GM23338 (cell line): ENCODE data around the gene PAX5.

Experiments
- CTCF ChIP-seq, 2 experiments: fragments of 200-600 bp in 1 of 2; sonication (generic) in 1 of 2; conservative IDR thresholded peaks; 2 replicates each; pipeline versions ENCODE4 v1.5.1 to v1.6.1; 2016 to 2017; ENCODE audit warnings: antibody characterized with exemption in 2 of 2, low read depth in 2 of 2, mild to moderate bottlenecking in 2 of 2, moderate library complexity in 1 of 2
- EZH2 ChIP-seq: fragments of 200-600 bp; sonication (generic); IDR thresholded peaks from one replicate; pipeline ENCODE4 v1.8.0; 2017; ENCODE audit warnings: antibody characterized with exemption, mild to moderate bottlenecking, low read depth; ENCODE audit not compliant: unreplicated experiment
- EZH2phosphoT487 ChIP-seq: fragments of 200-600 bp; sonication (generic); IDR thresholded peaks from one replicate; pipeline ENCODE4 v1.8.1; 2018; ENCODE audit warnings: antibody characterized with exemption; ENCODE audit not compliant: unreplicated experiment
- JUNB ChIP-seq: IDR thresholded peaks from one replicate; pipeline ENCODE4 v1.6.1; 2016; ENCODE audit warnings: antibody characterized with exemption; ENCODE audit not compliant: unreplicated experiment
- POLR2AphosphoS5 ChIP-seq: IDR thresholded peaks from 2 replicates; pipeline ENCODE4 v1.6.1; 2016; ENCODE audit warnings: antibody characterized with exemption, low read depth
- REST ChIP-seq: IDR thresholded peaks from one replicate; pipeline ENCODE4 v1.6.1; 2018; ENCODE audit warnings: antibody characterized with exemption; ENCODE audit not compliant: unreplicated experiment
- STAT1 ChIP-seq: IDR thresholded peaks from one replicate; pipeline ENCODE4 v1.6.1; 2016; ENCODE audit warnings: antibody characterized with exemption; ENCODE audit not compliant: unreplicated experiment
- ZNF114 ChIP-seq: fragments of 250-450 bp; sonication (Bioruptor Pico); IDR thresholded peaks from 2 replicates; pipeline ENCODE4 v1.5.0; 2020; ENCODE audit warnings: mild to moderate bottlenecking, moderate library complexity
- ZNF462 ChIP-seq: fragments of 250-450 bp; sonication (Bioruptor Pico); IDR thresholded peaks from 2 replicates; pipeline ENCODE4 v1.5.0; 2020; ENCODE audit warnings: mild to moderate bottlenecking, moderate library complexity

GRCh38 chr9:36853233-36853632 is 180.8 kb downstream of the PAX5 start:
- TF ChIP-seq CTCF (conservative IDR thresholded peaks at IDR 0.05; ENCODE audit: low read depth in 2 of 2) (no peak), ZNF114 (CRISPR knock-in tag) (no peak), REST (no peak), EZH2 (no peak), JUNB (no peak), POLR2AphosphoS5 (no peak), EZH2phosphoT487 (no peak), ZNF462 (CRISPR knock-in tag) (no peak), STAT1 (no peak)
